Activated naive CD4-positive, alpha-beta T cell treated with anti-CD3 and anti-CD28 coated beads, Interleukin-2, amount 50 U/mL, for 72 hours (primary cell): ENCODE data around the gene GPR65. TPM values are rescaled to one million over a fixed set of nuclear protein-coding genes. Genes with fewer than 3 reads are reported as not detected.

Experiments used
- ATAC-seq, 2 donors: fragments of 150-1000 bp; cut with Tn5 transposase; 2 replicates each; pipeline ENCODE4 v1.10.0; 2021; ENCODE audit warnings: mild to moderate bottlenecking in 2 of 2, moderate library complexity in 2 of 2
- DNase-seq, 2 donors: peaks; one replicate each; pipeline ENCODE4 v3.0.0; 2021 to 2022; ENCODE audit warnings: low spot score in 2 of 2
- H3K27ac Mint-ChIP-seq, 2 donors: one replicate each; pipeline ENCODE4 v1.8.0; 2022; ENCODE audit warnings: mild to moderate bottlenecking in 2 of 2, mixed read lengths in 2 of 2
- H3K36me3 Mint-ChIP-seq, 2 donors: one replicate each; pipeline ENCODE4 v1.8.0; 2022; ENCODE audit warnings: mixed read lengths in 2 of 2
- H3K9me3 Mint-ChIP-seq, 2 donors: one replicate each; pipeline ENCODE4 v1.8.0; 2022; ENCODE audit warnings: mixed read lengths in 2 of 2
- total RNA-seq, 2 donors: library from RNA; stranded (reverse); gene quantifications; one replicate each; pipeline ENCODE4 v1.2.3, GENCODE V29; 2022

The GPR65 gene
- total RNA-seq, 2 donors from 2014 or later, result 13.8 to 15.2 TPM

DNA sequence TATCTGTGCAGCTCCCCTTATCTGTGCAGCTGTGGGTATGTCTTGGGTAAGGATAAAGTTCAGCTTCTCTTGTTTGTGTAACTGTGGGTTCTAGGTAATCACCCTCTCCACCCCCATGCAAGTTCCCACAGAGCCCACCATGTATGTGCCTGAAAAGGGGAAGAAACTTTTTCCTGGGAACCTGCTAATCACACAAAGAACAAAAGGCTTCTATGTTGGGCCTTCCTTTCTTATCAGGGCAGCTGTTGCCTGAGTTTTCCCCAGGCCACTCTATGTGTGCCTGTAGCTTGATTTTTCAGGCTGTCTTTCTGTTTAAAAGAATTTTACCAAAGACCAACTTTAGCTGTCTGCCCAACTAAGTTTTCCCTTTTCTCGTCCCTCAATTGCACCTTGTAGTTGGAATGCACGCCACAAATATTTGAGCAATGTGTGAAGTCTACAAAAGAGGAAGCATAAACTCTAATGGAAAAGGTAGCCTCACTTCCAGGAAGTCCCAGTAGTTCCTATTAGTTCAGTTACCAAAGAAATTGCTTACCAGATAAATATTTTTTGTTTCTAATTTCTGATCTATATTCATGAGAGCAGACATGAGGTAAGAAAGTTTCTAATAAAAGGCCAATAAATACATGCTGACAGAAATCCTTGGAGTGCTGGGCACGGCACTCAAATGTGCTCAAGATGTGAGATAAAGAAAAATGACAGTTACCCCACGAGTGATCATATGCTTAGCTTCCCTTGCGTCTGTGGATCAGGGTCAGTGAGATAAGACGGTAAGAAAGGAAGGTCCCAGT lies 9.2 kb upstream of the GPR65 start:
- H3K9me3 Mint-ChIP-seq, result peaks cover 0 to 4% of the 10 kb centered on the region in 2 donors
- DNase-seq (no peak), ATAC-seq (no peak)
- peaks cover 6 to 18% of the 10 kb centered on the region in 2 donors for H3K36me3 Mint-ChIP-seq
- H3K27ac Mint-ChIP-seq, result peak overlapping the region; percentile 5 to 95

DNA sequence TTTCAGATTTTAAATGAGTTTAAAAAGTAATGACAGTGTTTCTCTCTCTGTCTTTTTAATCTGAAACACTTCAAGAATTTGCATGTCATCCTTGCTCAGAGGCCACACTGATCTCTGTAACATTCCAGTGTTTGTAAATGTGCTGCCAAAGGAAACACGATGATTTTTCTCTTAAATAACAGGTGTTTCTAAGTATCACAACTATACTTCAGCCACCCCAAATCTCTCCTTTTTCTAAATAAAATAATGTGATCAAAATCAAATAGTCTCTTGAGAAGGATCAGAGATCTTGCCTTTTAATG lies 8.7 kb upstream of the GPR65 start:
- ATAC-seq (no peak), DNase-seq (no peak)
- H3K36me3 Mint-ChIP-seq, result peaks cover 6 to 18% of the 10 kb centered on the region in 2 donors
- H3K9me3 Mint-ChIP-seq, result peaks cover 0 to 4% of the 10 kb centered on the region in 2 donors
- H3K27ac Mint-ChIP-seq, result peak overlapping the region in 1 of 2 donors; percentile 95

DNA sequence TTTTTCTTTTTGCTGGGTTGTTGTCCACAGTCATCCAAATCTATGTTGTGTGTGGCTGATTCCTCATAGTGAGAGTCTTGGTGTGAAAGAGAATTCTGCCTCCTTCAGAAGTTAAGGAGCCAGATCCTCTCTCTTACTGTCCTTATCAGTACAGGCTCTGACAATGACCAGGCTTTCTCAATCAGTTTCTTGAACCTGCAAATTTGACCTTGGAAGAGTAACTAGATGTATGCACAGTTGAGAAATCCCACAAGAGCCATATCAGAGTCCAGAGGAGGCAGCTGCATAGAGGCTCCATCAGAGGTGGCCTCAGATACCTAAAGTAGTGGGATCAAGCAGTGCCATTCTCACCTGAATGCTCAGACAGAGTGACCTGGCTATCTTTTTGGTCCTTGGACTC lies 6.5 kb upstream of the GPR65 start:
- H3K9me3 Mint-ChIP-seq, result peaks cover 0 to 4% of the 10 kb centered on the region in 2 donors
- no peak for DNase-seq
- peak in 1 of 2 donors; percentile 77 for ATAC-seq
- H3K36me3 Mint-ChIP-seq, result peaks cover 10 to 12% of the 10 kb centered on the region in 2 donors
- no peak overlapping the region for H3K27ac Mint-ChIP-seq

DNA sequence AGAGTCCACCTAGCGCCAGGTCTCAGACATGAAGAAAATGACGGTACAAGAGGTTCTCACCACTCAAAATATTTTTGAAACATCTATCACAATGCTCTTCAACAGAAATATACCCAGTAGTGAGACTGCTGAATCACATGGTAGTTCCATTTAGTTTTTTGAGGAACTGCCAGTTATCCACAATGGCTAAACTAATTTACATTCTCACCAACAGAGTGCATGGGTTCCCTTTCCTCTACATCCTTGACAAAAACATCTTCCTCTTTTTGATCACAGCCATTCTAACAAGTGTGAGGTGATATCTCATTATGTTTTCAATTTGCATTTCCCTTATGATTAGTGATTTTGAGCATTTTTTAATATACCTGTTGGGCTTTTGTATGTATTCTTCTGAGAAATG lies 5.7 kb upstream of the GPR65 start:
- H3K36me3 Mint-ChIP-seq, result peaks cover 10 to 12% of the 10 kb centered on the region in 2 donors
- DNase-seq (no peak), ATAC-seq (no peak)
- H3K27ac Mint-ChIP-seq, result no peak overlapping the region
- H3K9me3 Mint-ChIP-seq, result peaks cover 0 to 4% of the 10 kb centered on the region in 2 donors

DNA sequence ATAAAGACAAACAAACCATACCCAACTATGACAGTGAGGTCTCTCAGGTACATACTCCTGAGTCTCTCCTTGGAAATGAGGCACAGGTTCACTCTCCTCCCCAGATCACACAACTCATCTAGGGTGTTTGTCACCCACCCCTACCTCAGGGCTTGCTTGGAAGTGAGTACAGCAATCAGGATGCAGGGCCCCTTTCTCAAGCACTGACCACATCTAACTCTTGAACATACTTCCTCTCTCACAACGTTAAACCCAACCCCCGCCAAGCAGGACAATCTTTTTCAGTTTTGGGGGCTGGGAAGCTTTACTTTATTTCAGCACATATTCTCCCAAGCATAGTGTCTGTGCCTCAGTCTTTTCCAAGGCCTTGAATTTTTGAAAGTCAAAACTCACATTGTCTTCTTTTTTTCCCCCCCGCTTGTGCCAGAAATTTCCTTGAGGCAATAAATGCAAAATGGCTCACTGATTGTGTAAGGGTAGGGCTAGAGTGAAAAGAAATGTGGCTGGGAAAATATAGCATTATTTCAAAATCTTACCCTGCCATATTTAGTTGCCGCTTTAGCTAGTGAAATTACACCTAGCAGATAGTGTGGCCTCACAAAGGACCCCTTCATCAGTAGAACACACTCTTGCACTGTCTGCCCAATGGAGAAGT lies 2.4 kb upstream of the GPR65 start:
- Mint-ChIP-seq H3K27ac (peak overlapping the region; percentile 40 to 65), H3K9me3 (no peaks in the 10 kb centered on the region), H3K36me3 (peaks cover 6 to 20% of the 10 kb centered on the region in 2 donors)
- ATAC-seq (no peak), DNase-seq (no peak)

DNA sequence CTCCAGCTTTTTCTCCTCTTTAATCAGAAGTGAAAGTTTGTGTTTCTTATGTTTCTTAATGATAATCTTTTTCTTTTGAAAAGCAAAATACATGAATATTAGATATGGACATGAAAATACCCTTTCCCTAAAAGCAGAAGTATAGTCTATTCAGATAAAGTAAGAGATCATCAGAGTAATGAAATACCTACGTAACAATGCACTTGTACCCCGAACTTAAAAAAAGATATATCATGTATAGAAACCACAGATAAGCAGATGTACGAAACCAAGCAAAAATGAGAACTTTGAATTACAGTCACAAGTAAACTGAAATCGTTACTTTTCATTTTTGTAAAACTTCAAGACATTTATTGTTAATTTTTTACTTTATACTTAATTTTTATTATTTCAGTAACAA lies 1.5 kb upstream of the GPR65 start:
- no peak for ATAC-seq
- peak overlapping the region in 1 of 2 donors; percentile 94 for H3K27ac Mint-ChIP-seq
- H3K9me3 Mint-ChIP-seq, result no peaks in the 10 kb centered on the region
- DNase-seq, result no peak
- H3K36me3 Mint-ChIP-seq, result peaks cover 12 to 28% of the 10 kb centered on the region in 2 donors

DNA sequence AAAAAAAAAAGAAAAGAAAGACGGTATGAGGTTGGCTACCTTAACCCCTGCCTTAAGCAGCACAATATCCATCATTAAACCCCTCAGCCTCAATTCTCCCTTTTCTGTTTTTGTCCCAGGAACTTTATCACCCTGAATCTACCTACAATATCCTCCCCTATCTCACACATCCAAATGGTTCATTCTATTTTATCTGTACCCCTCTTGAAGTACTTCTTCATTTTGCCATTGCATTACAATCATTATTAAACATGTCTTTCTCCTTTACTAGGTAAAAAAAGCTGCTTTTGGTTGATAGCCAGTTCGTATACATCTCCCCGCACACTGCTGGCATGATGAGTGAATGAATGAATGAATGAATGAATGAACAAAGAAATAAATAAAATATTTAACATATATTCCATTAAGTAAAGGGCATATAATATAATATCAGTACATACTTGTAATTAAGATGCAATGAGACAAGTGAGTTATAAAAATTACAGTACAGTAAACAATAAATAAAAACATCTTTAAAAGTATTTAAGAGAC lies 364 bp upstream of the GPR65 start:
- no peak for DNase-seq
- Mint-ChIP-seq H3K36me3 (peaks cover 14 to 37% of the 10 kb centered on the region in 2 donors), H3K27ac (peak overlapping the region in 1 of 2 donors; percentile 94), H3K9me3 (no peaks in the 10 kb centered on the region)
- no peak for ATAC-seq

DNA sequence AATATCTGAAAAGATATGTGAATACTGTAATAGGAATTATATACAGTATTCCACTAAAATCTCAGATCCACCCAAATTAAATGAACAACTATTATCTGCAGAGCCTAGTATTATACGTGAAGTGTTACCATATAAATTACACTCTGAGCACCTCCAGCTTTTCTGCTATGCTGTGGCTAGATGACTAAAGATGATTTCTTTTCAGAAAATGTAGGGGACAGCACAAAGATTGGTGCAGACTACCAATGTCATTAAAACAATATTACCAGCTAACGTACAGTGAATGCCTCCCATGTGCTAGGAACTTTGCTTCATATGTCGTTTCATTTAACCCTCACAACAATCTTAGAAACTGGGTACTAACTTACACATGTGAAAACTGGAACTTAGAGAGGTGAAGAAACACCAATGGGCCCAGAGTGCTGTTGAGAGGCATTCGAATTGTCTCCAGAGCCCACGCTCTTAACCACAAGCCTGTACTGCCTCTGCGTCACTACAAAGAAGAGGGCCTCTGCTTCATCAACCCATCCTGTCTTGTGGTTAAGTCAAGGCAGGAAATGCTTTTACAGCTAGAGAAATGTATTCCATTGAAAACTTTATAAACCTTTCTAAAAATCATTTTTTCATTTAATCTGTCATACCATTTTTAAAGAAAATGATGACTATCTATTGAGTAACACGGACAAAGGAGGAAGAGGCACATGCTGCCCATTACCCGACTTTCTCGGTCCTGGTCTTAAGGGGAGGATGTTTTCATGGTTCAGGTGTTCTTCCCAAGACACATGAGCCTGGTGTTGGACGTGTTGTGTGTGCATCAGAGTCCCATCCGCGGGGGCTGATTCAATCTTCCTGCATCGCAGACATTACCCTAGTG lies 1.3 kb downstream of the GPR65 start:
- Mint-ChIP-seq H3K36me3 (peaks cover 22 to 50% of the 10 kb centered on the region in 2 donors), H3K9me3 (no peaks in the 10 kb centered on the region), H3K27ac (peak overlapping the region; percentile 89 to 94)
- DNase-seq (peak; percentile 57 to 73), ATAC-seq (peak; percentile 97)

DNA sequence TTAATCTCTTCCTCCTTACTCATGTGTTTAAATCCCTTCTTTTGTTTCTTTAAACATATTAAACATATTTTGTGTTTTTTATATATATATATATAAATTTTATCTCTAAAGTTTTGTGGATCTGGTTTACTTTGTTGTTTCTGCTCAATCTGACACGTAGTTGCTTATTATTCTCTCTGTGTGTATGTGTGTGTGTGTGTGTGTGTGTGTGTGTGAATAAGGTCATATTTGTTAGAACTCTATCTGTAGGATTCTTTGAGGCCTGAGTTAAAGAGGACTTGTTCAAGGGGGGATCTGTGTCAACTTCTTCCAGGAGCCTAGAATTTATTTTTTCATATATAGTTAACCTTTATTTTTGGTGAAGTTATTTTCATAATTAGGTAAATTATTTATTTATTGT lies 2.7 kb downstream of the GPR65 start:
- Mint-ChIP-seq H3K27ac (peak overlapping the region in 1 of 2 donors; percentile 94), H3K9me3 (no peaks in the 10 kb centered on the region), H3K36me3 (peaks cover 23 to 48% of the 10 kb centered on the region in 2 donors)
- no peak for ATAC-seq
- no peak for DNase-seq

DNA sequence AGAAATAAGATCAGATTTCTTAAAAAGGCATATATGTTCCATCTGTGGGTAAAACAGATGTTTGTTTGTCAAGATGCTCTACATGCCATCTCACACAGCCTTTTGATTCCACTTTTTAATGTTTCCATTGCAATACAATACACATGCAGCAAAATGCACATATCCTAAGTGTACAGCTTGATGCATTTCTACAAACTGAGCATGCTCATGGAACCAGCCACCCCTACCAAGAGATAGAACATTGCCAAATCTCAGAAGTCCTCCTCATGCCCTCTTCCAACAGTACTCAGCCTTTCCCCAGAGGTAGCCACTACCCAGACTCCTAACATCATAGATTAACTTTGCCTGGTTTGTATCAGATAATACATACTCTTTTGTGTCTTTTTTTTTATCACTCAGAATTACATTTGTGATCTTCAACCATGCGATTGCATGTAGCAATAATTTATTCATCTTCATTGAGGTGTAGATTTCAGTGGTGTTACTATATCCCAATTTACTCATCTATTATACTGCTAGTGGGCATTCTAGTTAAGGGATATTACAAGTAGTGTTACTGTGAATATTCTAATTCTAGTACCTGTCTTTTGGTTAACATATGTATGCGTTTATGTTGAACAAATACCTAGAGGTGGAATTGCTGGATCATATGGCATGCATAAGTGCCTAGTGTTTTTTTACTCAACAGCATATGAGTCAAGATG lies 3.3 kb downstream of the GPR65 start:
- DNase-seq (no peak), ATAC-seq (no peak)
- Mint-ChIP-seq H3K9me3 (no peaks in the 10 kb centered on the region), H3K36me3 (peaks cover 23 to 45% of the 10 kb centered on the region in 2 donors), H3K27ac (peak overlapping the region; percentile 11 to 94)

DNA sequence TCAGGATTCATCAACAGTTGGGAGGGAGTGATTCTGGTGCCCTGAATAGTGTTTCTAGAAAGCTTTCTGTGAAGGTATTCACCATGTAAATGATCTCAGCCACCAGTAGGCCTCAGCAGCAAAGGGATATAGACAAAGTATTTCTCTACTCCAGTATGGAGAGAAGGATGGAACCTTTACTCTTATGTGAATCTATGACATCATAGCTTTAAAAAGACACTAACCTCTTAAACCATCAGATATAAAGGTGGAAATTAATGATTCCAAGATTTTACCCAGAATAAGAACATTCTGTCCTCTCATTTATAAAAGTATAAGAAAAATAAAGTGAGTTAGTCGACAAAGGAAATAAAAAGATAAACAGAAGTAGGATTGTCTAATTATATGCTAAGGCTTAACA lies 4.6 kb downstream of the GPR65 start:
- Mint-ChIP-seq H3K9me3 (no peaks in the 10 kb centered on the region), H3K27ac (peak overlapping the region in 1 of 2 donors; percentile 55), H3K36me3 (peaks cover 27 to 51% of the 10 kb centered on the region in 2 donors)
- ATAC-seq (no peak), DNase-seq (no peak)

DNA sequence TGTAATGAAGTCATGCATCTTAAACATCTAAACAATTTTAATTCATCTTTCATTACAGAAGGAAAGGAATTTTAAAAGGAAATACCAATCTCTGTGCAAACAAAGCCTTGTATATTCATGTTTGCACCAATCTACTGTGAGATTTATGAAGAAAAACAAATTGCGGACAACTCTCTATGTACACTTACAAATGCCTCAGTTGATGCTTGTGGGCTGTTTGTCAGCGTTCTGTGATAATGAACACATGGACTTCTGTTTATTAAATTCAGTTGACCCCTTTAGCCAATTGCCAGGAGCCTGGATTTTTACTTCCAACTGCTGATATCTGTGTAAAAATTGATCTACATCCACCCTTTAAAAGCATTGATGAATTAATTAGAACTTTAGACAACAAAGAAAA lies 5.4 kb downstream of the GPR65 start:
- no peak for ATAC-seq
- H3K9me3 Mint-ChIP-seq, result no peaks in the 10 kb centered on the region
- no peak overlapping the region for H3K27ac Mint-ChIP-seq
- DNase-seq, result no peak
- peaks cover 21 to 51% of the 10 kb centered on the region in 2 donors for H3K36me3 Mint-ChIP-seq

DNA sequence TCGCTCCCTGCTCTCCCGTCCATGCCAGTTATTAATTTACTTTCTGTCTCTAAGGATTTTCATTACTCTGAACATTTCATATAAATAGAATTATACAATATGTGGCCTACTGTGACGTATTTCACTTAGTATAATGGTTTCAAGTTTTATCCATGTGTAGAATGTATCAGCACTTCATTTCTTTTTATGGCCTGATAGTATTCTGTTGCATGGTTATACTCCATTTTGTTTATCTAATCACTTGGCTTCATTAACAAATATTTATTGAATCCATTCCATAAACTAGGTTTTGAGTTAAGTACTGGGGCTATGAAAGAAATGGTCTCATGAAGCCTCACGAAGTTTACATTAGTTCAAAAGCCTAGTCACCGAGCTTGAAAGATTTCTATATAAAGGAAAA lies 7.6 kb downstream of the GPR65 start:
- peaks cover 30 to 62% of the 10 kb centered on the region in 2 donors for H3K36me3 Mint-ChIP-seq
- ATAC-seq, result no peak
- H3K27ac Mint-ChIP-seq, result no peak overlapping the region
- H3K9me3 Mint-ChIP-seq, result peaks cover 0 to 6% of the 10 kb centered on the region in 2 donors
- no peak for DNase-seq

DNA sequence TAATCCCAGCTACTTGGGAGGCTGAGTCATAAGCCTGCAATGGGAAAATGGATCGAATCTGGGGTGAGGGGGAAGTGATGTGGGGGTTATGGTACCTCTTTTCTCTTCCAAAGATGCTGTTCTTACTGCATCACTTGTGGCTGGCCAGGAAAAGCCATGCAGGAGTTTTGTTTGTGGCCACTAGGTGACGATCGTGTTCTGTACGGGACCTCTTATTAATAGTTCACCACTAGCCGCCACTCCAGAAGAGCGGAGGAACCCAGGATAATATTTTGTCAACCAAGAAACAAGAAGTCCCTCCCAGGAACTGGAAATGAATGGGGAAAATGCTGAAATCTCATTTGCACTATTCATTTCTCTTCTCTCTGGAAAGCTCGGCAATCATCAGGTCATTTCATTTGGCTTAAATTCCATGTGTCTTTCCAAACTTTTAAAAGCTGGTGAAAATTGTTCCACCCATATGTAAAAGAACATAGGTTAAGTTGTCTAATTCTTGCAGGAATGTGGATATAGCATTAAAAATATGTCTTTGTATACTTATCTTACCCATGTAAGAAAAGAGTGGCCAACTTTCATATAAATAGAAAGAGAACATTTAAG lies 8.9 kb downstream of the GPR65 start:
- ATAC-seq, result peak in 1 of 2 donors; percentile 45
- Mint-ChIP-seq H3K27ac (no peak overlapping the region), H3K9me3 (peaks cover 0 to 6% of the 10 kb centered on the region in 2 donors), H3K36me3 (peaks cover 33 to 63% of the 10 kb centered on the region in 2 donors)
- no peak for DNase-seq

DNA sequence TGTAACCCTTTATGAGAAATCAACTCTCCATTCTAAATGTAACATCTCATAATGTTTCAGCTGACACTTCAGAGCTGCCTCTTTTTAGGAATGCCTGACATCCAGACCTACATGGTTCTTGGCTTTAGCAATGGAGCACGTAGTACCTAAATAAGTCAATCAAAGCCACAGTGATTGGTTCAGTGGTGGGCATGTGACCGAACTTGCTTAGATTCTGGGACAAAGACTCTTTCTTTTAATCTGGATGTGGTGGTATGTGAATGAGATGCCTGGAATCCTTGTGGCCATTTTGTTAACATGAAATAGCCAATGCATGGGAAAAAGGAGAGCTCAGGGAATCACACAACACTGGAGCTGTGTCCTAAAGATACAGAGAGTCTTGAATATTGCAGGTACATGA lies 11.8 kb downstream of the GPR65 start:
- no peak for DNase-seq
- no peak for ATAC-seq
- Mint-ChIP-seq H3K9me3 (peaks cover 5 to 12% of the 10 kb centered on the region in 2 donors), H3K27ac (peak overlapping the region in 1 of 2 donors; percentile 50), H3K36me3 (peaks cover 30 to 59% of the 10 kb centered on the region in 2 donors)

DNA sequence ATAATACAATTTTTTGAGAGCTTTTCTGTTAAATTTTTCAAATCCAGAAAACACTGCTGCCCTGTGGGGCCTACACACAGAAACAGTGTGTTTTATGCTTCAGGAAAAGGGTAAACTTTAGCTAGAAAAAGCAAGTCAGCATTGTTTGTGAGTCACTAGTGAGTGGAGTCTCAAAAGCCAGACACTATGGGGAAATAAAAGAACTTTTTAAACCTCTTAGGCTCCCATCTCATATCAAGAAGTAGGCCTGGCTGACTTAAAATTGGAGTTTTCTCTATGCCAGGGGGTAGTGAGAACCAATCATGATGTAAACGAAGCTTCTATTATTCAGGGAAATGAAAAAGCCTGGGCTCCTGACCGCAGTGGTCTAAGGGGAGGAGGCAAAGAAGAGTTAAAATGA lies 12.6 kb downstream of the GPR65 start:
- Mint-ChIP-seq H3K27ac (no peak overlapping the region), H3K9me3 (peaks cover 5 to 12% of the 10 kb centered on the region in 2 donors), H3K36me3 (peaks cover 30 to 59% of the 10 kb centered on the region in 2 donors)
- ATAC-seq (no peak), DNase-seq (no peak)
